Measurements from ENCODE around the gene SIX3. TPM values are rescaled to one million over a fixed set of nuclear protein-coding genes. Genes with fewer than 3 reads are reported as not detected.

The SIX3 gene
- total and polyA plus RNA-seq, 2 donors (not counting 3 experiments of a cell fraction or from before 2014, with no cell fraction given): not detected

GRCh38 chr2:44974064-44974715 is 32.7 kb downstream of the SIX3 start:
- Histone ChIP-seq H4K20me1 (replicated peaks; ENCODE audit: control insufficient read depth, extremely low read depth, insufficient read depth, low read length) (no peaks in the 10 kb centered on the region), H3K4me1 (ENCODE audit: control insufficient read depth, extremely low read depth, insufficient read depth, low read length) (no peaks in the 10 kb centered on the region), H3K27me3 (ENCODE audit: control insufficient read depth in 2 of 2, insufficient read depth in 2 of 2, low read length in 2 of 2) (peaks cover 5 to 12% of the 10 kb centered on the region in 2 experiments), H3K9me3 (replicated peaks; ENCODE audit: control insufficient read depth, insufficient read depth, low read length) (no peaks in the 10 kb centered on the region), H3K27ac (ENCODE audit: insufficient read depth, low read depth, low read length) (no peak overlapping the region), H2AFZ (ENCODE audit: low read depth, low read length) (no peak overlapping the region), H3K36me3 (ENCODE audit: control insufficient read depth in 2 of 2, extremely low read depth in 1 of 2, insufficient read depth in 2 of 2, low read length in 2 of 2) (no peaks in the 10 kb centered on the region), H3K4me2 (ENCODE audit: insufficient read depth, low read length) (no peak overlapping the region), H3K9me1 (replicated peaks; ENCODE audit: control insufficient read depth, extremely low read depth, insufficient read depth, low read length) (no peaks in the 10 kb centered on the region), H3K9ac (replicated peaks; ENCODE audit: extremely low read depth, insufficient read depth, low read length) (no peak overlapping the region), H3K79me2 (ENCODE audit: control insufficient read depth, insufficient read depth, low read length) (no peaks in the 10 kb centered on the region), H3K4me3 (replicated peaks in 1 of 3; ENCODE audit: insufficient read depth in 1 of 3, low read depth in 1 of 3, low read length in 3 of 3) (no peak overlapping the region)
- ChIA-PET CTCF (interaction anchor here (1.2 to 1.8 kb wide), 2 partner anchors 9 to 523 kb away, joined by 3 to 9 read pairs; no protein-coding TSS in a partner anchor), POLR2A (no interaction called here)
- no TSS peak for BruUV-seq (replicated peaks)
- dilution Hi-C loops (cut with MboI; ENCODE audit: extremely low pct_ligation_motif_present, low sequenced_read_pairs): no loop called here
- intact Hi-C loops (cut with micrococcal nuclease): no loop called here
- DNase-seq (ENCODE audit: low read depth, low spot score) (no peak), FAIRE-seq (no peak)
- no peak for TF ChIP-seq MYC (IDR thresholded peaks at IDR 0.05; ENCODE audit: low read depth, low read length)
- TF ChIP-seq GATA2 (IDR thresholded peaks at IDR 0.05; ENCODE audit: insufficient read depth, insufficient read length, low read depth, low read length): no peak
- no peak for TF ChIP-seq MAX (IDR thresholded peaks at IDR 0.05; ENCODE audit: insufficient read depth, insufficient read length)
- TF ChIP-seq FOS (IDR thresholded peaks at IDR 0.05; ENCODE audit: borderline replicate concordance, insufficient read depth, low read length): no peak
- peak; percentile 44 to 46 for TF ChIP-seq CTCF (IDR thresholded peaks at IDR 0.05; ENCODE audit: extremely low read depth in 1 of 2, insufficient read depth in 1 of 2, low read depth in 1 of 2, low read length in 2 of 2)
- no peak for TF ChIP-seq JUN (IDR thresholded peaks at IDR 0.05; ENCODE audit: borderline replicate concordance, insufficient read depth, insufficient read length, low read depth)
- no peak for TF ChIP-seq POLR2AphosphoS5 (IDR thresholded peaks at IDR 0.05; ENCODE audit: insufficient read depth, low read depth, low read length)
- TF ChIP-seq EZH2 (IDR thresholded peaks at IDR 0.05; ENCODE audit: borderline replicate concordance, low read depth, low read length, severe bottlenecking): no peak
